Loucy (cell line): ENCODE results near the gene PM20D1.

Experiments used
- CTCF ChIP-seq: fragments of 200-600 bp; sonication (generic); conservative IDR thresholded peaks from 2 replicates; pipeline ENCODE4 v1.5.1; 2014; ENCODE audit warnings: mild to moderate bottlenecking, antibody characterized with exemption, low read length
- EZH2phosphoT487 ChIP-seq: fragments of 200-600 bp; IDR thresholded peaks from 2 replicates; pipeline ENCODE4 v1.6.1; 2018; ENCODE audit warnings: antibody characterized with exemption, mild to moderate bottlenecking, moderate library complexity, borderline replicate concordance

GRCh38 chr1:205879974-205880373, 30.0 kb upstream of the PM20D1 start:
- TF ChIP-seq CTCF (no peak), EZH2phosphoT487 (no peak)
